ENCODE data around the gene FMC1. TPM values are rescaled to one million over a fixed set of nuclear protein-coding genes. Genes with fewer than 3 reads are reported as not detected.

FMC1 gene
- total and polyA plus RNA-seq, 4 donors, result 16.7 to 33.6 (median 31.8) TPM

DNA sequence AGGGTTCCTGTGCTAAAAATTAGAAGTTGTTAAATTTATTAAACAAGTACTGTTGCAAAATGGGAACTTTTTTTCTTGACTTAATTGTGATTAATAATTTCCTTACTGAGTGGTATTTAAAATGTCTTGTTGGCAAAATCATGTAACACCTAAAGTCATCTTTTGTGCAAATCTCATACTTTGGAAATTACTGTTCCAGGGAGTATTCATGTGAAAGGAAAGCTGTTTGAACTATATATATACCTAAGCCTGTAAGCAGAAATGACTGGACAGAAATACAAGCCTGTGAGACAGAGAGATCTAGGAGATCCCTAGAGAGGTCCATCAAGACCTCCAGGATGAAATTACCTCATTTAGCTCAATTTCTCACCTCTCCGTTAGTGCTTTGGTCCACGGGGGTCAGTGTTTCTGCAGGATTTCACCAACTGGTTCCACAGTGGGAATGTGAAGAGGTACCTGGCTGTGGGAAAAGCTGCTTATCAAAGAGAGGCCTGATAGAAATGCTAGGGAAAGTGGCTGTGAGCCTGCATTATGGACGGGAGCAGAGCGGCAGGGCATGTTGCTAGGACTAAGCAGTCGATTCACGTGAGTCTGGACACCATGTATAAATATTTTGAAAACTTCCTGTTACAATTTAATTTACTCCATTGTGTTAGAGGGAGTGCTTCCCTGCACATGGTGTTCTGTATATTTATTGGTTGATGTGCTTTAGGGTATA, 26.5 kb downstream of the FMC1 start:
- Histone ChIP-seq H3K27me3 (ENCODE audit: control insufficient read depth, insufficient read depth, low read length) (no peaks in the 10 kb centered on the region), H3K27ac (ENCODE audit: low read depth, low read length) (no peak overlapping the region), H3K4me3 (ENCODE audit: low read depth, low read length) (no peak overlapping the region), H3K9me3 (ENCODE audit: control insufficient read depth, insufficient read depth, low read length) (no peaks in the 10 kb centered on the region), H3K36me3 (ENCODE audit: control insufficient read depth, insufficient read depth, low read length) (no peaks in the 10 kb centered on the region), H3K4me1 (ENCODE audit: control insufficient read depth, insufficient read depth, low read length) (peaks cover 9% of the 10 kb centered on the region)
- no peak for DNase-seq (ENCODE audit: low read depth in 4 of 6, low spot score in 6 of 6)
- WGBS (ENCODE audit: insufficient coverage), result no CpG with 5 or more reads among the region's 6 CpGs

DNA sequence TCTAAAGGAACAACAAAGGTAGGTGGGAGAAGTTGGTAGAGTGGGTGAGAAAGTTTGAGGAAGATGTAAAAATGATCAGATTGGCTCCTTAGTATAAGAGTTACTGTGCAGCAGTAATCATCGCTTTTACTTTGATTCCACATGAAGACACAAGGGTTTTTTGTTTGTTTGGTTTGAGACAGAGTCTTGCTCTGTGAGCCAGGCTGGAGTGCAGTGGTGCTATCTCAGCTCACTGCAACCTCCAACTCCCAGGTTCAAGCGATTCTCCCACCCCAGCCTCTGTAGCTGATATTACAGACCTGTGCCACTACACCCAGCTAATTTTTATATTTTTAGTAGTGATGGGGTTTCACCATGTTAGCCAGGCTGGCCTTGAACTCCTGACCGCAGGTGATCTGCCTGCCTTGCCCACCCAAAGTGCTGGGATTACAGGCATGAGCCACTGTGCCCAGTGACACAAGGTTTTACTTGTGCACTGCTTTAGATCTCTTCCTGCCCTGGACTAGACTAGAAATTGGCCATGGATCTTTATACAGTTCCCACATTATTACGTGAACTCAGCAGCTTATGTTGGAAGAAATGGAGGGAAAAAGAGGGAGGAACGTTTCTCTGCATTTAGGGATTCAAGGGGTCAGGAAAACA, 29.3 kb downstream of the FMC1 start:
- Histone ChIP-seq H3K36me3 (ENCODE audit: control insufficient read depth, insufficient read depth, low read length) (no peaks in the 10 kb centered on the region), H3K4me3 (ENCODE audit: low read depth, low read length) (no peak overlapping the region), H3K4me1 (ENCODE audit: control insufficient read depth, insufficient read depth, low read length) (peaks cover 5% of the 10 kb centered on the region), H3K9me3 (ENCODE audit: control insufficient read depth, insufficient read depth, low read length) (no peaks in the 10 kb centered on the region), H3K27me3 (ENCODE audit: control insufficient read depth, insufficient read depth, low read length) (no peaks in the 10 kb centered on the region), H3K27ac (ENCODE audit: low read depth, low read length) (no peak overlapping the region)
- DNase-seq (ENCODE audit: low read depth in 4 of 6, low spot score in 6 of 6), result no peak
- 88% methylated on average over 1 of the region's 5 CpGs for WGBS (ENCODE audit: insufficient coverage)

DNA sequence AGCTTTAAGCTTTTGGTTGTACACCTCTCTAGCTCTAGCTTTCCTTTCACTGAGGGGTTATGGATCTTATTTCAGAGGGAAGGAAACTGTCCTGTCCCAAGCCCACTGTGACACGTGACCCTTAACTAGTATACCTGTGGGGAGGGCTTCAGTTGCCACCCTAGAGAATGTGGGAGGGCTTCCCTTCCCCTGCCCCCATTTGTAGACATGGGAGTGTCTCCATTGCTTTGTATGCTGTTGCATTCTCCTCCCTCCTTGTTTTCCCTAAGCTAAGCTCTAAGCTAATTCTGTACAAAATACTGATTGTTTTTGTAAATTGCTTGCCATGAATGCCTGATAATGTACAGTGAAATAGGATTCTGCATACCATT, 29.8 kb downstream of the FMC1 start:
- Histone ChIP-seq H3K4me3 (ENCODE audit: low read depth, low read length) (no peak overlapping the region), H3K4me1 (ENCODE audit: control insufficient read depth, insufficient read depth, low read length) (peaks cover 5% of the 10 kb centered on the region), H3K9me3 (ENCODE audit: control insufficient read depth, insufficient read depth, low read length) (no peaks in the 10 kb centered on the region), H3K36me3 (ENCODE audit: control insufficient read depth, insufficient read depth, low read length) (no peaks in the 10 kb centered on the region), H3K27me3 (ENCODE audit: control insufficient read depth, insufficient read depth, low read length) (no peaks in the 10 kb centered on the region), H3K27ac (ENCODE audit: low read depth, low read length) (no peak overlapping the region)
- no peak for DNase-seq (ENCODE audit: low read depth in 4 of 6, low spot score in 6 of 6)
- no CpG with 5 or more reads among the region's 1 CpG for WGBS (ENCODE audit: insufficient coverage)

DNA sequence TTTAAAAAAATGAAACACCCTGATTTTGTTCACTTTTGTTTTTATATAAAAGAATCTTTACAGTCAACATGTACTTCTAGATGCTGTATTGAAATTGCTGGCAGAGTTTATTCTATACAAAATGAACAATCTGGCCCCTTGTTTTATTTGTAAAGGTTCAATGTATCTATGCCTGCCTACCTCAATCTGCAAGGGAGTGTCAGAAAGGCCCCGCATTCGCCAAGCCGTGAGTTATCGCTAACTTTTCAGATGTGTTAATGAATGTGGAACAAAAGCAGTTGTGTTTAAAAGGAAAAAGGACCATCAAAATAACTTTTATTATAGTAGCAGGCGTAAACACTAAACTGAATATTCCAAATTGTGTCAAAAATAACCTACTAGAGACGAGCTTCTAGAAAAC, 33.1 kb downstream of the FMC1 start:
- peaks cover 14% of the 10 kb centered on the region for H3K36me3 ChIP-seq (ENCODE audit: control insufficient read depth, insufficient read depth, low read length)
- WGBS (ENCODE audit: insufficient coverage), result no CpG with 5 or more reads among the region's 6 CpGs
- no peaks in the 10 kb centered on the region for H3K9me3 ChIP-seq (ENCODE audit: control insufficient read depth, insufficient read depth, low read length)
- H3K4me1 ChIP-seq (ENCODE audit: control insufficient read depth, insufficient read depth, low read length), result peaks cover 5% of the 10 kb centered on the region
- no peak overlapping the region for H3K4me3 ChIP-seq (ENCODE audit: low read depth, low read length)
- H3K27ac ChIP-seq (ENCODE audit: low read depth, low read length), result no peak overlapping the region
- no peaks in the 10 kb centered on the region for H3K27me3 ChIP-seq (ENCODE audit: control insufficient read depth, insufficient read depth, low read length)
- no peak for DNase-seq (ENCODE audit: low read depth in 4 of 6, low spot score in 6 of 6)

DNA sequence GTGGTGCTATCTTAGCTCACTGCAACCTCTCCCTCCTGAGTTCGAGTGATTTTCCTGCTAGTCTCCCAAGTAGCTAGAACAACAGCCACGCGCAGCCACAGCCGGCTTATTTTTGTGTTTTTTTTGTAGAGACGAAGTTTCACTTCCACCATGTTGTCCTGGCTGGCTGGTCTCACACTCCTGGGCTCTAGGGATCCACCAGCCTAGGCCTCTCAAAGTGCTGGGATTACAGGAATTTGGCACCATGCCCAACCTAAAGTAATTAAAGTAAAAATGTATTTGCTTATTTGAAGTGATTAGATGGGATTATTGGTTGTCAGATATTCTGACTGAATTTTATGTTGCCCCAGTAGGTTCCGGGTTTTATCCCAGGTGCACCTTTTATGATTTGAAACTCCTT, 41.3 kb downstream of the FMC1 start:
- no peaks in the 10 kb centered on the region for H3K27me3 ChIP-seq (ENCODE audit: control insufficient read depth, insufficient read depth, low read length)
- H3K4me1 ChIP-seq (ENCODE audit: control insufficient read depth, insufficient read depth, low read length), result no peaks in the 10 kb centered on the region
- no peak overlapping the region for H3K27ac ChIP-seq (ENCODE audit: low read depth, low read length)
- WGBS (ENCODE audit: insufficient coverage), result 100% methylated on average over 1 of the region's 6 CpGs
- H3K4me3 ChIP-seq (ENCODE audit: low read depth, low read length), result no peak overlapping the region
- no peaks in the 10 kb centered on the region for H3K9me3 ChIP-seq (ENCODE audit: control insufficient read depth, insufficient read depth, low read length)
- H3K36me3 ChIP-seq (ENCODE audit: control insufficient read depth, insufficient read depth, low read length), result peaks cover 35% of the 10 kb centered on the region
- DNase-seq (ENCODE audit: low read depth in 4 of 6, low spot score in 6 of 6), result no peak

DNA sequence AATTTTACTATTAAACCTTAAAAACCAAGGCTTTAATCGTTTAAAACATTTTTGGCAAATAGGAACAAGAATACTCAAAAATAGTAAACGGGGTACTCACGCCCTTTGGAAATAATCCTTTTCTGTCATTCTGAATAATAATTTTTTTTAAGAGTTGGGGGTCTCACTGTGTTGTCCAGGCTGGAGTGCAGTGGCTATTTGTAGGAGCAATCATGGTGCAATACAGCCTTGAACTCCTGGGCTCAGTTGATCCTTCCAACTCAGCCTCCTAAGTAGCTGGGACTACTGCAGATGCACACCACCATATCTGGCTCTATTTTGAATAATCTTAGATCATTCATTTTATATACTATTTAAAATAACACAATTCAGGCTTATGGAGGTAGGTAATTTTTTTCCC, 43.5 kb downstream of the FMC1 start:
- H3K4me3 ChIP-seq (ENCODE audit: low read depth, low read length), result no peak overlapping the region
- no CpG with 5 or more reads among the region's 3 CpGs for WGBS (ENCODE audit: insufficient coverage)

DNA sequence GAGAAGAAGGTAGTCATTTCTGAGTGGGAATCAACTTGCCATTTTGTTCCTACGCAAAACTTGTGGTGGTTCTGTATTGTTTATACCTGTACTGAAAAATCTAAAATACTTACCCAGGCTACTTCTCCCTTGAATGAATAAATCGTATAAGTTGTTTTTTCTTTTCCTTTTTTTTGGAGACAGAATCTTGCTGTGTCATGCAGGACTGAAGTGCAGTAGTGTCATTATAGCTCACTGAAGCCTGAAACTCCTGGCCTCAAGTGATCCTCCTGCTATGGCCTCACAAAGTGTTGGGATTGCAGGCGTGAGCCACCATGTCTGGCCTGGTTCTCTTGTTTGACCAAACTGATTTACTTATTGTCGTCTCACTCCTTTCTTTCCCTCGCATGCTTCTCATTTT, 46.5 kb downstream of the FMC1 start:
- H3K36me3 ChIP-seq (ENCODE audit: control insufficient read depth, insufficient read depth, low read length), result peaks cover 14% of the 10 kb centered on the region
- no peak overlapping the region for H3K27ac ChIP-seq (ENCODE audit: low read depth, low read length)
- no peaks in the 10 kb centered on the region for H3K27me3 ChIP-seq (ENCODE audit: control insufficient read depth, insufficient read depth, low read length)
- H3K9me3 ChIP-seq (ENCODE audit: control insufficient read depth, insufficient read depth, low read length), result no peaks in the 10 kb centered on the region
- WGBS (ENCODE audit: insufficient coverage), result 87% methylated on average over 3 of the region's 5 CpGs
- H3K4me1 ChIP-seq (ENCODE audit: control insufficient read depth, insufficient read depth, low read length), result no peaks in the 10 kb centered on the region
- DNase-seq (ENCODE audit: low read depth in 4 of 6, low spot score in 6 of 6), result no peak
- H3K4me3 ChIP-seq (ENCODE audit: low read depth, low read length), result no peak overlapping the region

More for the DNA sequence above, 43.5 kb downstream of the FMC1 start:
- Histone ChIP-seq H3K36me3 (ENCODE audit: control insufficient read depth, insufficient read depth, low read length) (peaks cover 27% of the 10 kb centered on the region), H3K4me1 (ENCODE audit: control insufficient read depth, insufficient read depth, low read length) (no peaks in the 10 kb centered on the region), H3K9me3 (ENCODE audit: control insufficient read depth, insufficient read depth, low read length) (no peaks in the 10 kb centered on the region), H3K27ac (ENCODE audit: low read depth, low read length) (no peak overlapping the region), H3K27me3 (ENCODE audit: control insufficient read depth, insufficient read depth, low read length) (no peaks in the 10 kb centered on the region)
- DNase-seq (ENCODE audit: low read depth in 4 of 6, low spot score in 6 of 6), result no peak

DNA sequence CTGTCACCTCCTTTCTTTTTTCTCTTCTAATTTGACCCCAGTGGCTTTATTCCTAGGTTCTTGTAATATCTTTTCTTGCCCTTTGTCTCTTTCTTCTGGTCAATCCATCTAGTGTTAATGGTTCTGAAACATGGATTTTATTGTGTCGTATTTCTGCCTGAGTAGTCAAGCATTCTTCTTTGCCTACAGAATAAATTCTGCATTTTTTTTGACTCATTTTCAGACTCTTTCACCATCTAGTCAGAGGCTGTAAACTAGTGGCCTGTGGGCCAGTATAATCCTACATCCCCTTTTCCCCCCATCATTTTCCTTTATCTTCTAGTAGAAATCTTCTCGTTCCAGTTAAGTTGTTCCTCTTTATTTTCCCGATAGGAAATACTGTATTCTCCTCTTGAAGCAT, 48.0 kb downstream of the FMC1 start:
- no peak for DNase-seq (ENCODE audit: low read depth in 4 of 6, low spot score in 6 of 6)

DNA sequence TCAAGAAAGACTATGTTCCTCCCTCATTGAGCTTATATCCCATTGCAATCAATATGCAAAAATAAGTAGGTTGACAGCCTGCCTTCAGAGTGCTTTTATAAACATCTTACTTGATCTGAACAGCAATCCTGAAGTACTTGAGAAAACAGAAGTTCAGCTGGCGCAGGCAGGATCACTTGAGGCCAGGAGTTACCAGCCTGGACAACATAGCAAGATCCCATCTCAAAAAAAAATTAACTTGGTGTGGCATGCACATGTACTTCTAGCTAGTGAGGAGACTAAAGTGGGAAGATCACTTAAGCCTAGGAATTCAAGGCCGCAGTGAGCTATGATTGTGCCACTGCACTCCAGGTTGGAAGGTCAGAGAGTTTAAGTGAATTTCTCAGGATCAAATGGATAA, 48.6 kb downstream of the FMC1 start:
- Histone ChIP-seq H3K27me3 (ENCODE audit: control insufficient read depth, insufficient read depth, low read length) (no peaks in the 10 kb centered on the region), H3K9me3 (ENCODE audit: control insufficient read depth, insufficient read depth, low read length) (no peaks in the 10 kb centered on the region), H3K4me3 (ENCODE audit: low read depth, low read length) (no peak overlapping the region), H3K4me1 (ENCODE audit: control insufficient read depth, insufficient read depth, low read length) (no peaks in the 10 kb centered on the region), H3K27ac (ENCODE audit: low read depth, low read length) (no peak overlapping the region), H3K36me3 (ENCODE audit: control insufficient read depth, insufficient read depth, low read length) (peaks cover 14% of the 10 kb centered on the region)
- WGBS (ENCODE audit: insufficient coverage), result 80% methylated on average over 1 of the region's 2 CpGs
- DNase-seq (ENCODE audit: low read depth in 4 of 6, low spot score in 6 of 6), result no peak

More for the DNA sequence above, 48.0 kb downstream of the FMC1 start:
- H3K4me1 ChIP-seq (ENCODE audit: control insufficient read depth, insufficient read depth, low read length), result no peaks in the 10 kb centered on the region
- no CpG with 5 or more reads among the region's 3 CpGs for WGBS (ENCODE audit: insufficient coverage)
- no peak overlapping the region for H3K4me3 ChIP-seq (ENCODE audit: low read depth, low read length)
- H3K27me3 ChIP-seq (ENCODE audit: control insufficient read depth, insufficient read depth, low read length), result no peaks in the 10 kb centered on the region
- H3K27ac ChIP-seq (ENCODE audit: low read depth, low read length), result no peak overlapping the region
- H3K36me3 ChIP-seq (ENCODE audit: control insufficient read depth, insufficient read depth, low read length), result peaks cover 16% of the 10 kb centered on the region
- H3K9me3 ChIP-seq (ENCODE audit: control insufficient read depth, insufficient read depth, low read length), result no peaks in the 10 kb centered on the region

DNA sequence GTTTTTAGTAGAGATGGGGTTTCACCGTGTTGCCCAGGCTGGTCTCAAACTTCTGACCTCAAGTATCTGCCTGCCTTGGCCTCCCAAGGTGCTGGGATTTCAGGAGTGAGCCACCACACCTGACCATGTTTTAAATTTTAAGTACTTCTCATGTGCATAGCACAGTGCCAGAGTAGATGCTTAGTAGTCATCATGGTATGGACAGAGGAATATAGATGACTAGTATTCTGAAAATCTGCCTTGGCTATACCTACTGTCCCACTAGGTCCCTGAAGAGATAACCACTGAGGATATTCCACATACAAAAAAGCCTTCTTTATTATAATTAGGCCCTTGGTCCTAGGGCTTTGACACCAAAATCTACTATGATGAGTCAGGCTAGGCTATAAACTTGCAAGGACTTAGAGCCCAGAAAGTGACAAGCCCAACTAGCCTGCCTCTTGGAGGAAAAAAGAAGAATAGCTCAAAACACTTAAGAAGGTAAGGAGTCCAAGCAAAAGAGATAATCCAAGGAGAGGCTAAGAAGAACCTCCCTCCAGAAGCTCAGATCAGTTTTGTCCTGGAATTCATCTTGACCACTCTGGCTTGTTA, 52.6 kb downstream of the FMC1 start:
- 100% methylated on average over 1 of the region's 1 CpG for WGBS (ENCODE audit: insufficient coverage)
- Histone ChIP-seq H3K4me3 (ENCODE audit: low read depth, low read length) (no peak overlapping the region), H3K36me3 (ENCODE audit: control insufficient read depth, insufficient read depth, low read length) (peaks cover 12% of the 10 kb centered on the region), H3K9me3 (ENCODE audit: control insufficient read depth, insufficient read depth, low read length) (no peaks in the 10 kb centered on the region), H3K27ac (ENCODE audit: low read depth, low read length) (no peak overlapping the region), H3K27me3 (ENCODE audit: control insufficient read depth, insufficient read depth, low read length) (no peaks in the 10 kb centered on the region), H3K4me1 (ENCODE audit: control insufficient read depth, insufficient read depth, low read length) (no peaks in the 10 kb centered on the region)
- DNase-seq (ENCODE audit: low read depth in 4 of 6, low spot score in 6 of 6), result no peak

Measured in spinal cord (tissue), 10 donors.